ENCODE measurements around the gene NRXN3. TPM values are rescaled to one million over a fixed set of nuclear protein-coding genes. Genes with fewer than 3 reads are reported as not detected.

The NRXN3 gene
- total RNA-seq, 2 donors from 2014 or later: 1.3 to 2.3 TPM

DNA sequence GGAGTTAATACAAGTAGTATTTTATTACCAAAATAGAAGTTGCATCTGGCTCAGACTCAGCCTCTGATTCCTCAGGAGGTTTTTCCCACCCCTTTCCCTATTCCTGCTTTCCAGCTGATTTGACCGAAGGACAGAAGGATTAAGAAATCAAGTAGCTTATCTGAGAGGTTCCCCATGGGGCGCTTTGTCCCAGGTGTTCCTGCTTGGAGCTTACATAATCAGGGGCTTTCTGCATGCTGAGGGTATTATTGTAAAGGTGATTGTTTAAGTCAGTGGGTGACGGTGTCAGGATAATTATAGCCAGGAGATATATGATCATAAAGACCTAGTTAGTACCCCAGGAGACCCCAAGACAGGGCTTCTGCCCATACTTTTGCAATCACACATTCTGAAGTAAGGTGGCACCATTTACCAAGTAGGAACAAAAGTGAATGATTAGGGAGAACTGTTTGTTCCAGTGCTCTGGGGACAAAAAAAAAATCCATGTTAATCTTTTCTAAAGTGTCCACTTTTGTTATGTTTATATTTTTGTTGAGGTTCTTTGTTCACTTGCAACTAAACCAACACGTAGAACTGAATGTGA, 921.3 kb downstream of the NRXN3 start:
- WGBS, 2 donors: 9 to 15% methylated on average over 4 of the region's 4 CpGs
- no peaks in the 10 kb centered on the region for H3K27me3 ChIP-seq
- ATAC-seq (peak; percentile 81), DNase-seq (peak in 3 of 4 donors; percentile 18 to 51 (median 32))
- peak overlapping the region in 3 of 4 donors; percentile 15 to 43 (median 18) for H3K27ac ChIP-seq
- H3K4me3 ChIP-seq: no peak overlapping the region
- intact Hi-C loops (cut with DNase I): no loop called here
- peaks cover 16% of the 10 kb centered on the region for H3K4me1 ChIP-seq
- no peaks in the 10 kb centered on the region for H3K36me3 ChIP-seq (replicated peaks in 1 of 2; ENCODE audit: insufficient read depth in 1 of 2, low read depth in 2 of 2)
- no peaks in the 10 kb centered on the region for H3K9me3 ChIP-seq
- TF ChIP-seq, protein P1, sequence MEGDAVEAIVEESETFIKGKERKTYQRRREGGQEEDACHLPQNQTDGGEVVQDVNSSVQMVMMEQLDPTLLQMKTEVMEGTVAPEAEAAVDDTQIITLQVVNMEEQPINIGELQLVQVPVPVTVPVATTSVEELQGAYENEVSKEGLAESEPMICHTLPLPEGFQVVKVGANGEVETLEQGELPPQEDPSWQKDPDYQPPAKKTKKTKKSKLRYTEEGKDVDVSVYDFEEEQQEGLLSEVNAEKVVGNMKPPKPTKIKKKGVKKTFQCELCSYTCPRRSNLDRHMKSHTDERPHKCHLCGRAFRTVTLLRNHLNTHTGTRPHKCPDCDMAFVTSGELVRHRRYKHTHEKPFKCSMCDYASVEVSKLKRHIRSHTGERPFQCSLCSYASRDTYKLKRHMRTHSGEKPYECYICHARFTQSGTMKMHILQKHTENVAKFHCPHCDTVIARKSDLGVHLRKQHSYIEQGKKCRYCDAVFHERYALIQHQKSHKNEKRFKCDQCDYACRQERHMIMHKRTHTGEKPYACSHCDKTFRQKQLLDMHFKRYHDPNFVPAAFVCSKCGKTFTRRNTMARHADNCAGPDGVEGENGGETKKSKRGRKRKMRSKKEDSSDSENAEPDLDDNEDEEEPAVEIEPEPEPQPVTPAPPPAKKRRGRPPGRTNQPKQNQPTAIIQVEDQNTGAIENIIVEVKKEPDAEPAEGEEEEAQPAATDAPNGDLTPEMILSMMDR (IDR thresholded peaks at IDR 0.05): peak; percentile 20 to 48 (median 30)
- no peak for TF ChIP-seq POLR2A (IDR thresholded peaks at IDR 0.05)

DNA sequence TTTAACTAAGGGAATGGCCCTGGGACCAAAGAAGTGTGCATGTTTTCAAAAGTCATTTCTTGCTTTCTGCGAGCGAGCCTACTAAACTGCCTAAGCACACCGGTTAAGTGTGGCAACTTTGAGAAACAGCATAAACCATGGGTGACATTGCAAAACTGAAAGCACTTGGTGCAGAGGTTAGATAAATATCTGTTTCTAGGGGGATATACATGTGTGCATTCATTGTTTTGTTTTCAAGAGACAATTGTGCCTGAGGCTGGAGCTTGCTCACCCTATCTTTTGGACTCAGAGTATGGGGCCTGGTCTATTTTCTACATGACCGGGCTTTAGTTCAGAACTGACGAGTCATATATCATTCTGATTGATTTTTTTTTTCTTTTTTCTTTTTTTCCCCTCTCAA, 923.4 kb downstream of the NRXN3 start:
- ATAC-seq: no peak
- Histone ChIP-seq H3K36me3 (replicated peaks in 1 of 2; ENCODE audit: insufficient read depth in 1 of 2, low read depth in 2 of 2) (no peaks in the 10 kb centered on the region), H3K27ac (no peak overlapping the region), H3K4me1 (peaks cover 16% of the 10 kb centered on the region), H3K9me3 (no peaks in the 10 kb centered on the region), H3K4me3 (no peak overlapping the region), H3K27me3 (no peaks in the 10 kb centered on the region)
- 86 to 88% methylated on average over 5 of the region's 5 CpGs for WGBS, 2 donors
- no peak for DNase-seq
- intact Hi-C loops (cut with DNase I): no loop called here
- TF ChIP-seq, protein P1 (IDR thresholded peaks at IDR 0.05): no peak
- TF ChIP-seq POLR2A (IDR thresholded peaks at IDR 0.05): no peak

DNA sequence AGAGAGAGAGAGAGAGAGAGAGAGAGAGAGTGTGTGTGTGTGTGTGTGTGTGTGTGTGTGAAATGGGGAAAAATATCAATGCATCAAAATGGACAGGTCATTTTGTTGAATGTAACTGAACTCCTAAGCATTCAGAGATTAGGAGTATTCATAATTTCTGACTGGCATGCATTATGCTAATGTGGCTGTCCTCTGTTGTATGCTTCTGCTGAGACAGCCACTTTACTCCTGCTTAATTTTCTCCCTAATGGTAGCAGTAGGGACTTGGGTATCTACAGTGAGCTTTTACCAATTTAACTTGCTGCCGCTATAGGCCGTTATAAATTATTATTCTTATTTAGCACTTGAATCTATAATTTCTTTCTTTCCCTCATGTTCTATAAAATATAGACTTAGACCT, 924.8 kb downstream of the NRXN3 start:
- Histone ChIP-seq H3K9me3 (no peaks in the 10 kb centered on the region), H3K27me3 (no peaks in the 10 kb centered on the region), H3K27ac (no peak overlapping the region), H3K36me3 (replicated peaks in 1 of 2; ENCODE audit: insufficient read depth in 1 of 2, low read depth in 2 of 2) (no peaks in the 10 kb centered on the region), H3K4me1 (peaks cover 12% of the 10 kb centered on the region), H3K4me3 (no peak overlapping the region)
- no peak for ATAC-seq
- no peak for DNase-seq
- intact Hi-C loops (cut with DNase I): no loop called here
- WGBS, 2 donors: 87 to 94% methylated on average over 2 of the region's 2 CpGs
- TF ChIP-seq POLR2A (IDR thresholded peaks at IDR 0.05): no peak
- TF ChIP-seq, protein P1 (IDR thresholded peaks at IDR 0.05): no peak

DNA sequence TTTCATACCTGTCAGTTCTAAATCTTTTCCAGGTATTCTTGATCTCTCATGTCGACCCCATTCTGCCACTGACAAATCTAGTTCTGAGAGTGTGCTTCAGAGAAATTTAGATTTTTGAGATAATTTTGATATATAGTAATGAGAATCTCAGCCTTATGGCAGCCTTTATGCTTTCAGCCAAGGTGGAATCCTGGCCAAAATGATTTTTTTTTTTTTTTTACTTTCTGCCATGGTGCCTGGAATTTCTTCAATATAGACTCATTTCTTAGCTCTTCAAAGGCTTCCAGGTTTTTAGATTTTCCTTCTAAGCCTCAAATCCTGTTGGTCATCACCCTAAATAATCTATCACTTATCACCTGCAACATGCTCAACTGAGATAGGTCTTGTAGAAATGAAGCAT, 926.6 kb downstream of the NRXN3 start:
- TF ChIP-seq, protein P1 (IDR thresholded peaks at IDR 0.05): no peak
- TF ChIP-seq POLR2A (IDR thresholded peaks at IDR 0.05): no peak
- ATAC-seq: no peak
- no peak for DNase-seq
- H3K4me1 ChIP-seq: no peaks in the 10 kb centered on the region
- no peak overlapping the region for H3K27ac ChIP-seq
- H3K9me3 ChIP-seq: no peaks in the 10 kb centered on the region
- no peaks in the 10 kb centered on the region for H3K36me3 ChIP-seq (replicated peaks in 1 of 2; ENCODE audit: insufficient read depth in 1 of 2, low read depth in 2 of 2)
- WGBS, 2 donors: 86 to 87% methylated on average over 1 of the region's 1 CpG
- no peak overlapping the region for H3K4me3 ChIP-seq
- intact Hi-C loops (cut with DNase I): no loop called here
- H3K27me3 ChIP-seq: no peaks in the 10 kb centered on the region

DNA sequence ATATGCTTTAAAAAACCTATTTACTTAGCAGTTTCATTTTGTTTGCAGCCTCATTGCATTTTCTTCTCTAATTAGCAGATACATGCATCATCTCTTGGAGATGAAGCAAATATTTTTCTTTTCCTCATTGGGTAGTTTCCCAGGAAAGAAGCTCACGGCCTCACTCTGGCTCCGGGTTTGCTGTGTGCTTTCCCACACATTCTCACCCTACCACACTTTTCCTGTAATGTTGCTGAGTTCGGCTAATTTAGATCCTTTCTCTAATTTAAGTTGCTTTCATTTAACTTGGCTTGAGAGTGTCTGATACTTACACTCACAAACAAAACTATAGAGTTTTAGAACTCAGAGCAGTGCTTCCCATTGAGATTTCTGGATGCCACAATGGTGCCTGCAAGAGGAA, 928.2 kb downstream of the NRXN3 start:
- Histone ChIP-seq H3K9me3 (no peaks in the 10 kb centered on the region), H3K27me3 (no peaks in the 10 kb centered on the region), H3K4me1 (no peaks in the 10 kb centered on the region), H3K4me3 (no peak overlapping the region), H3K27ac (no peak overlapping the region), H3K36me3 (replicated peaks in 1 of 2; ENCODE audit: insufficient read depth in 1 of 2, low read depth in 2 of 2) (no peaks in the 10 kb centered on the region)
- WGBS, 2 donors: 83 to 87% methylated on average over 3 of the region's 3 CpGs
- DNase-seq (no peak), ATAC-seq (no peak)
- intact Hi-C loops (cut with DNase I): no loop called here
- TF ChIP-seq, protein P1 (IDR thresholded peaks at IDR 0.05): no peak
- TF ChIP-seq POLR2A (IDR thresholded peaks at IDR 0.05): no peak

All from body of pancreas (tissue), 4 donors.